GM12878 (cell line): Measurements from ENCODE around the gene DPP4. TPM values are rescaled to one million over a fixed set of nuclear protein-coding genes. Genes with fewer than 3 reads are reported as not detected.

Experiments
- ATAC-seq: fragments of 200-7000 bp; cut with Tn5 transposase; 3 replicates; pipeline ENCODE4 v1.9.1; 2020; ENCODE audit warnings: mild to moderate bottlenecking, moderate library complexity
- BruUV-seq: library from RNA; stranded (reverse); fragments of 400-500 nt; replicated peaks from 2 replicates; lab custom pipeline; 2021; lab: Mats Ljungman, UMichigan
- CTCF ChIA-PET: fragments of 300-600 bp; sonication (Branson Sonifier 250); formaldehyde crosslinking; extraction: SDS; loops from one replicate; lab custom pipeline; 2021; ENCODE audit warnings: inconsistent platforms; lab: Yijun Ruan, JAX
- POLR2A ChIA-PET: fragments of 350-600 bp; formaldehyde crosslinking; extraction: SDS; loops from one replicate; lab custom pipeline; 2021; ENCODE audit warnings: inconsistent platforms; lab: Charles Lee
- RAD21 ChIA-PET: fragments of 300-600 bp; sonication (Branson Sonifier 250); formaldehyde crosslinking; loops from one replicate; lab custom pipeline; 2023; ENCODE audit warnings: antibody characterized with exemption; ENCODE audit not compliant: unreplicated experiment; lab: Charles Lee
- SMC1A ChIA-PET: fragments of 300-600 bp; sonication (Branson Sonifier 250); formaldehyde crosslinking; loops from one replicate; lab custom pipeline; 2023; ENCODE audit not compliant: unreplicated experiment, uncharacterized antibody; lab: Charles Lee
- DNase-seq: peaks from one replicate; pipeline ENCODE4 v3.0.0-alpha.2; 2011; ENCODE audit warnings: low read depth, low spot score
- FAIRE-seq: peaks from 3 replicates; lab custom pipeline; 2011; peaks lifted over from hg19 to GRCh38; lab: Jason Lieb, UNC
- H2AFZ ChIP-seq: 2 replicates; pipeline ENCODE4 v1.6.0; 2011; ENCODE audit warnings: low read depth, low read length, control low read depth; ENCODE audit not compliant: control insufficient read depth
- H3K27ac ChIP-seq: 2 replicates; pipeline ENCODE4 v1.5.1; 2011; ENCODE audit warnings: control low read depth; ENCODE audit not compliant: control insufficient read depth, insufficient read depth
- H3K27me3 ChIP-seq, 2 experiments: replicated peaks in 1 of 2; 2 replicates each; pipeline versions ENCODE4 v1.6.0 to v1.6.1; 2011; ENCODE audit warnings: low read length in 1 of 2; ENCODE audit not compliant: control insufficient read depth in 2 of 2, insufficient read depth in 2 of 2
- H3K36me3 ChIP-seq, 2 experiments: 2 replicates each; pipeline ENCODE4 v1.5.1; 2011; ENCODE audit warnings: low read length in 1 of 2; ENCODE audit not compliant: control insufficient read depth in 2 of 2, insufficient read depth in 2 of 2
- H3K4me1 ChIP-seq: 2 replicates; pipeline ENCODE4 v1.6.1; 2011; ENCODE audit warnings: mild to moderate bottlenecking, low read length, moderate library complexity, mixed read lengths; ENCODE audit not compliant: control insufficient read depth, insufficient read depth
- H3K4me2 ChIP-seq: 2 replicates; pipeline ENCODE4 v1.6.0; 2011; ENCODE audit warnings: control low read depth; ENCODE audit not compliant: control insufficient read depth, insufficient read depth
- H3K4me3 ChIP-seq: fragments of 200-600 bp; sonication (generic); 2 replicates; pipeline ENCODE4 v1.5.1; 2016
- H3K79me2 ChIP-seq: 2 replicates; pipeline ENCODE4 v1.6.0; 2011; ENCODE audit warnings: low read length; ENCODE audit not compliant: control insufficient read depth, insufficient read depth
- H3K9ac ChIP-seq: 2 replicates; pipeline ENCODE4 v1.8.0; 2011; ENCODE audit warnings: low read length, control low read depth, mixed read lengths; ENCODE audit not compliant: control insufficient read depth, insufficient read depth
- H3K9me3 ChIP-seq: replicated peaks from 3 replicates; pipeline ENCODE4 v1.5.1; 2011; ENCODE audit warnings: mild to moderate bottlenecking, low read length; ENCODE audit not compliant: control insufficient read depth, insufficient read depth
- H4K20me1 ChIP-seq: 2 replicates; pipeline ENCODE4 v1.6.0; 2011; ENCODE audit not compliant: control insufficient read depth, insufficient read depth
- EZH2 ChIP-seq: IDR thresholded peaks from 2 replicates; pipeline ENCODE4 v1.6.1; 2012; ENCODE audit warnings: low read depth, mild to moderate bottlenecking, control low read depth, inconsistent platforms, low read length, borderline replicate concordance; ENCODE audit not compliant: control insufficient read depth
- FOXM1 ChIP-seq: IDR thresholded peaks from 2 replicates; pipeline ENCODE4 v1.6.1; 2012; ENCODE audit warnings: low read depth, mild to moderate bottlenecking, inconsistent platforms, low read length, moderate library complexity
- LARP7 ChIP-seq: fragments of 450-650 bp; IDR thresholded peaks from 2 replicates; pipeline ENCODE4 v1.6.1; 2017; ENCODE audit warnings: mild to moderate bottlenecking
- MTA3 ChIP-seq: IDR thresholded peaks from 2 replicates; pipeline ENCODE4 v1.6.1; 2012; ENCODE audit warnings: low read length, inconsistent platforms, borderline replicate concordance
- RAD21 ChIP-seq: IDR thresholded peaks from 2 replicates; pipeline ENCODE4 v1.6.1; 2011; ENCODE audit warnings: mild to moderate bottlenecking, low read depth, low read length, moderate library complexity; ENCODE audit not compliant: insufficient read depth
- SIN3A ChIP-seq: IDR thresholded peaks from 2 replicates; pipeline ENCODE4 v1.6.1; 2012; ENCODE audit warnings: low read depth, low read length, improper control_type of control experiment
- ZNF207 ChIP-seq: fragments of 450-650 bp; IDR thresholded peaks from 2 replicates; pipeline ENCODE4 v1.6.1; 2014; ENCODE audit warnings: antibody characterized with exemption, mild to moderate bottlenecking, borderline replicate concordance
- WGBS: methylation state at CpG from one replicate; pipeline ENCODE4 v1.1.6; 2016; ENCODE audit warnings: low lambda C conversion rate; ENCODE audit not compliant: insufficient replicate concordance, insufficient coverage; ENCODE audit errors: missing lambda C conversion rate; 5-methylcytosine and 5-hydroxymethylcytosine counted together
- in situ Hi-C: fragments of 300-500 bp; cut with MboI; formaldehyde crosslinking; loops from 9 replicates; pipeline ENCODE4 v1.14.3; 2018; ENCODE audit warnings: mixed read lengths
- intact Hi-C: fragments of 100-400 bp; cut with micrococcal nuclease; formaldehyde crosslinking; loops from one replicate; pipeline ENCODE4 v1.14.2; 2022; ENCODE audit not compliant: unreplicated experiment
- polyA plus RNA-seq, 11 experiments: library from polyadenylated mRNA; depleted of rRNA in 4 of 11; unstranded in 6 of 11; stranded (reverse) in 5 of 11; fragments of >200 nt; fragmentation: Nextera tagmentation in 4 of 11; fragmentation: Illumina TruSeq in 1 of 11; extraction: Ambion mirVana in 4 of 11; extraction: Trizol in 1 of 11; gene quantifications; 1 replicate in 1 of 11; 2 replicates in 10 of 11; pipeline versions ENCODE4 v1.2.1 to v1.2.3, GENCODE V29; 2011 to 2016; ENCODE audit warnings: inconsistent platforms in 2 of 11, missing spikeins in 2 of 11, low read depth in 1 of 11
- total RNA-seq, 4 experiments: library from RNA; depleted of rRNA in 3 of 4; stranded (reverse); fragments of >200 nt in 3 of 4; fragmentation: Illumina TruSeq in 1 of 4; extraction: Trizol in 1 of 4; gene quantifications; 2 replicates each; pipeline versions ENCODE4 v1.2.1 to v1.2.3, GENCODE V29; 2013 to 2021
- TF ChIP-seq, protein P1 (sequence below): fragments of 450-650 bp; conservative IDR thresholded peaks from 2 replicates; pipeline ENCODE4 v1.6.1; 2017; ENCODE audit warnings: mild to moderate bottlenecking, moderate library complexity
- TF ChIP-seq, protein P2 (sequence below): fragments of 450-650 bp; IDR thresholded peaks from 2 replicates; pipeline ENCODE4 v1.6.1; 2018; ENCODE audit warnings: mild to moderate bottlenecking, low read depth, moderate library complexity; ENCODE audit not compliant: partially characterized antibody

DPP4 gene
- total and polyA plus RNA-seq, 10 of the 15 experiments (the other 5 are each of a cell fraction or from before 2014, with no cell fraction given): 4.1 to 11.4 (median 9.3) TPM

DNA sequence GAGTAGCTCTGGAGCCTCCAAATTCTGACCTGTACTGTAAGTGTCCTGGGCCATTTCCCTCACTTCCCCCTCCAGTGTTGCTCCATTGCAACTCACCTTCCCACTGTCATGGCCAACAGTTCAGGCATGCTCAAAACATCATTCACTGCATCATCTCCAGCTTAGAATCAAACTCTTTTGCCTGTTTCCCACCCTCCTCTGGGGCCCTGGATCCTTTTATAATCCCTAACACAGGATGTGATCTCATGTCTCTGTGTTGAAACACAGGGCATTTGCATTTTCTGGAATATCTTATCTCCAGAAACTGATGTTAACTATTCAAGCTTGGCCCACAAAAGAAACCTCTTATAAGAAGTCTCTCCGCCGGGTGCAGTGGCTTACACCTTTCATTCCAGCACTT lies 3.0 kb downstream of the DPP4 start:
- ChIA-PET SMC1A (interaction anchor here (1.1 to 10.2 kb wide), 6 partner anchors 10 to 125 kb away, joined by 3 to 152 read pairs (median 4); no protein-coding TSS in a partner anchor), CTCF (interaction anchor here (1.1 kb wide), 2 partner anchors 11 to 226 kb away, joined by 3 read pairs; no protein-coding TSS in a partner anchor)

More for the DNA sequence above, 3.0 kb downstream of the DPP4 start:
- no peaks in the 10 kb centered on the region; a peak in 2 of 4 replicates for H3K36me3 ChIP-seq
- no TSS peak for BruUV-seq
- ChIA-PET RAD21 (interaction anchor here (1.5 to 4.9 kb wide), 2 partner anchors 7 to 12 kb away, joined by 4 to 46 read pairs; no protein-coding TSS in a partner anchor), POLR2A (interaction anchor here (0.5 to 9.8 kb wide), 3 partner anchors 11 to 471 kb away, joined by 3 to 98 read pairs (median 4); no protein-coding TSS in a partner anchor)
- H3K4me2 ChIP-seq: no peak overlapping the region
- H4K20me1 ChIP-seq: no peaks in the 10 kb centered on the region
- no peak for DNase-seq
- TF ChIP-seq, protein P1, sequence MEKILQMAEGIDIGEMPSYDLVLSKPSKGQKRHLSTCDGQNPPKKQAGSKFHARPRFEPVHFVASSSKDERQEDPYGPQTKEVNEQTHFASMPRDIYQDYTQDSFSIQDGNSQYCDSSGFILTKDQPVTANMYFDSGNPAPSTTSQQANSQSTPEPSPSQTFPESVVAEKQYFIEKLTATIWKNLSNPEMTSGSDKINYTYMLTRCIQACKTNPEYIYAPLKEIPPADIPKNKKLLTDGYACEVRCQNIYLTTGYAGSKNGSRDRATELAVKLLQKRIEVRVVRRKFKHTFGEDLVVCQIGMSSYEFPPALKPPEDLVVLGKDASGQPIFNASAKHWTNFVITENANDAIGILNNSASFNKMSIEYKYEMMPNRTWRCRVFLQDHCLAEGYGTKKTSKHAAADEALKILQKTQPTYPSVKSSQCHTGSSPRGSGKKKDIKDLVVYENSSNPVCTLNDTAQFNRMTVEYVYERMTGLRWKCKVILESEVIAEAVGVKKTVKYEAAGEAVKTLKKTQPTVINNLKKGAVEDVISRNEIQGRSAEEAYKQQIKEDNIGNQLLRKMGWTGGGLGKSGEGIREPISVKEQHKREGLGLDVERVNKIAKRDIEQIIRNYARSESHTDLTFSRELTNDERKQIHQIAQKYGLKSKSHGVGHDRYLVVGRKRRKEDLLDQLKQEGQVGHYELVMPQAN: no peak
- TF ChIP-seq, protein P2, sequence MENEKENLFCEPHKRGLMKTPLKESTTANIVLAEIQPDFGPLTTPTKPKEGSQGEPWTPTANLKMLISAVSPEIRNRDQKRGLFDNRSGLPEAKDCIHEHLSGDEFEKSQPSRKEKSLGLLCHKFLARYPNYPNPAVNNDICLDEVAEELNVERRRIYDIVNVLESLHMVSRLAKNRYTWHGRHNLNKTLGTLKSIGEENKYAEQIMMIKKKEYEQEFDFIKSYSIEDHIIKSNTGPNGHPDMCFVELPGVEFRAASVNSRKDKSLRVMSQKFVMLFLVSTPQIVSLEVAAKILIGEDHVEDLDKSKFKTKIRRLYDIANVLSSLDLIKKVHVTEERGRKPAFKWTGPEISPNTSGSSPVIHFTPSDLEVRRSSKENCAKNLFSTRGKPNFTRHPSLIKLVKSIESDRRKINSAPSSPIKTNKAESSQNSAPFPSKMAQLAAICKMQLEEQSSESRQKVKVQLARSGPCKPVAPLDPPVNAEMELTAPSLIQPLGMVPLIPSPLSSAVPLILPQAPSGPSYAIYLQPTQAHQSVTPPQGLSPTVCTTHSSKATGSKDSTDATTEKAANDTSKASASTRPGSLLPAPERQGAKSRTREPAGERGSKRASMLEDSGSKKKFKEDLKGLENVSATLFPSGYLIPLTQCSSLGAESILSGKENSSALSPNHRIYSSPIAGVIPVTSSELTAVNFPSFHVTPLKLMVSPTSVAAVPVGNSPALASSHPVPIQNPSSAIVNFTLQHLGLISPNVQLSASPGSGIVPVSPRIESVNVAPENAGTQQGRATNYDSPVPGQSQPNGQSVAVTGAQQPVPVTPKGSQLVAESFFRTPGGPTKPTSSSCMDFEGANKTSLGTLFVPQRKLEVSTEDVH: no peak
- TF ChIP-seq LARP7 (no peak), RAD21 (no peak), MTA3 (no peak), ZNF207 (no peak), SIN3A (no peak), FOXM1 (no peak), EZH2 (no peak)
- no peaks in the 10 kb centered on the region for H3K27me3 ChIP-seq
- H3K9ac ChIP-seq: no peak overlapping the region
- 92% methylated on average over 2 of the region's 2 CpGs for WGBS
- in situ Hi-C loops (no loop called here), intact Hi-C loops (no loop called here)
- ATAC-seq: no peak
- no peak overlapping the region for H3K27ac ChIP-seq
- no peaks in the 10 kb centered on the region for H3K79me2 ChIP-seq
- no peak overlapping the region for H3K4me3 ChIP-seq
- H3K4me1 ChIP-seq: peaks cover 6% of the 10 kb centered on the region; the same call in 1 of the 2 replicates
- no peak overlapping the region for H2AFZ ChIP-seq
- FAIRE-seq: no peak
- no peaks in the 10 kb centered on the region for H3K9me3 ChIP-seq
